CD4-positive, alpha-beta T cell treated with Interleukin-17A for 1 hour (primary cell): ENCODE measurements around the gene CBX5.

Experiments
- DNase-seq: peaks from one replicate; pipeline ENCODE4 v3.0.0-alpha.2; 2020

The CBX5 gene

DNA sequence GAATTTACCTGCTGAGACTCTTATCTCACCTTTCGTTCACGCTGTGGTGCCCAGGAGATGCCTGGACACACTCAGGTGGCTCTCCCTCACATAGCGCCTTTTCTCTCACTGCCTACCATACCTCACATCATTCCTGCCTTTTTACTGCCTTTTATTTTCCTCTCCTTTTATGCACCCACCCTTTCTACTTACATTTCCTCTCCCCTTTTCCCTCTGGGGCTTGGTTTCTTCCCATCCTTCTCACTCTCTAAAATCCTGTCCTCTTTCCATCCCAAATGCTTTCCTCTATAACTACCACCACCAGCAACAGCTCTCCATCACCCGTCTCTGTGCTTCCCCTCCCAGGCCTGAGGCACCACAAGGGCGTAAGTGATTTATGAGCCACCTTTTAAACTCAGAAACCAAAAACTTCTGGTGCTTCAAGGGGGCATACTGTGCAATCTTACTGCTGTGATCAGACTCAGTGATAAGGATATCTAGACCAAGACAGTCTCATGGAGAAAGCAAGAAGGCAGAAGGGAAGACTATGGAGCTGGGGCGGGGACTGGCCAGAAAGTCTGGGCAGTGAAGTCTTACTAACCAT is 58.4 kb downstream of the CBX5 start:
- DNase-seq, result no peak

DNA sequence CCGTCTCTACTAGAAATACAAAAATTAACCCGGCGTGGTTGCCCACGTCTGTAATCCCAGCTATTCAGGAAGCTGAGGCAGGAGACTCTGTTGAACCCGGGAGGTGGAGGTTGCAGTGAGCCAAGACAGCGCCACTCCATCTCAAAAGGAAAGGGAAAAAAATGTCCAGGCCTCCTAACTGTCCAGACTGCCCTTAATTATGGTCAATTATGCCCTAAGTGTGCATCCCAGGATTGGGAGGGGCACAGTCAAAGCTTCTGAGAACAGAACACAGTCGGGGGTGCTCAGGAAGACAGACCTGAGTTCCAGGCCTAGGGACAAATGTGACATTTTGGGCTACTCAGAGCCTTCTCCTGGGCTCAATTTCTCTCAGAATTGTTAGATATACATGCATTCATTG is 59.4 kb downstream of the CBX5 start:
- DNase-seq, result no peak

DNA sequence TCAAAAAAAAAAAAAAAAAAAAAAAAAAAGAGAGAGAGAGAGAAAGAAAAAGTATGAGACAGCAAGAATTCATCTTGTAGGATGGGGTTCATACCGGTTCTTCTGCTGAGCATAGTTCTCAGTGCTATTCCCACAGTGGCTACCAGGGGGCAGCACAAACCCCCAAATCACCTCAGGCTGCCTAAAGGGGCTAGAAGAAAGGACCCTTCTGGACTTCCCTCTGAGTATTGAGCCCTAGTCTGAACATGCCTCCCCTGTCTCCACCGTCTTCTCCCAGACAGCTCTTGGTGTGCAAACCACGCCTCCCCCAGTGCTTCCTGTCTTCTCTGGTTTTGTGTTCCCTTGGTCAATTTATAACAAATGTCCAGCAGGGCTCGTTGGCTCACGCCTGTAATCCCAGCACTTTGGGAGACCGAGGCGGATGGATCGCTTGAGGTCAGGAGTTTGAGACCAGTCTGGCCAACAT is 59.8 kb downstream of the CBX5 start:
- peak; percentile 69 for DNase-seq

DNA sequence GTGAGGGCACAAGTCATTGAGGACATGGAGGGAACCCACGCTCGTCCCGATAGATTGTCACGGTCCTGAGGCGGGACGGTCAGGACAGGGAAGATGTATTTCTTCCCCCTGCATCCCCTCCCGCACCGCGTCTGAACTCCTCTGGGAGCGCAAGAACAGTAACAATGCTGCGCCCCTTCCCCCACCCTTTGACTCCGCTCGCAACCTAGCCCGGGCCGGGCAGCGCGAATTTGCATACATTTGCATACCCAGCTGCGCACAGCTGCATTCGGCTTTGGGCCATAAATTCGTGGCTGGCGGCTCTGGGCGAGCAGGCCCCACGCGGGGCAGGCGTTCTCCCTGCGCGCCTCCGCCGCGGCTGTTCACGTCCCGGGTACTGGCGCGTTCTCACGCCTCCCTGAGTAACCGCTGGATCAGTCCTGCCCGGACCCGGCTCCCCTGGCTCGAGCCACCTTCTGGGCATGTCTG is 62.1 kb downstream of the CBX5 start:
- DNase-seq, result no peak

DNA sequence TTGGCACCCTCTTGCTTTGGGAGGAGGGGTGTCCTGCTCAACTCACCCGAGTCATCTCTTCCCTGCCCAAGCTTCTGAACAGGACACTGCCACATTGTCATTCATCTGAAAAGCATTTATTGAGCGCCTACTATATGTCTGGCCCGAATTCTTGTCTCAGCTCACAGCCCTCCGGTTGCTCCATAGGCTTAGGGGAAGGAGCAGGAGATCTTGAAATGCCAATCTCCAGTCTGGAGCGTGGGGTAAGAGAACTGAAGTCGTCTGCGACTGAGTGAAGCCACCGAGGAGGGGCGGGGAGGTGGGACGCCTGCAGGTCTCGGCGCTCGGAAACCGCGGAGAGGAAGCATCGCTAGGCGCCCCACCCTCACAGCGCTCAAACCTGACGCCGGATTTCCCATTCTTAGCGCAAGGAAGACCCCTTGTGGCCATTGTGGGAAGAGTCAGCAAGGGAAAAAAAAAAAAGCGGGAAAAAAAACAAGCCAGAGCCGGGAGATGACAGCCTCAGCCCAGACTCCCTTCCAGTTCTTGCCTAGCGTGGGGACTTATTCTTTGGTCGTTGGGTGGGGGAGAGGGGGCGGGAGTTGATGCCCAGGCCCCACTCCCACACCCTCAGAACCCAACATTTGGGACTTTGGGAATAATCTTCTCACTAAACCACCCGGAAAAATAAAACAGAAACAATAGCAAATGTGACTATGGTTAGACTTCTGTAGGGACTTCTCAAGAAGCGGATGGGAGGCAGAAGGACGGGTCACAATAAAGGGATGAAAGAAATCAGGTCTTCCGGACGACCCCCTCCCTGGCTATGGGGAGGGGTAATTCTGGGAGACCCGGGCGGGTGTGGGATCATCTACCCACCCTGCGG is 62.9 kb downstream of the CBX5 start:
- DNase-seq, result peak; percentile 86

DNA sequence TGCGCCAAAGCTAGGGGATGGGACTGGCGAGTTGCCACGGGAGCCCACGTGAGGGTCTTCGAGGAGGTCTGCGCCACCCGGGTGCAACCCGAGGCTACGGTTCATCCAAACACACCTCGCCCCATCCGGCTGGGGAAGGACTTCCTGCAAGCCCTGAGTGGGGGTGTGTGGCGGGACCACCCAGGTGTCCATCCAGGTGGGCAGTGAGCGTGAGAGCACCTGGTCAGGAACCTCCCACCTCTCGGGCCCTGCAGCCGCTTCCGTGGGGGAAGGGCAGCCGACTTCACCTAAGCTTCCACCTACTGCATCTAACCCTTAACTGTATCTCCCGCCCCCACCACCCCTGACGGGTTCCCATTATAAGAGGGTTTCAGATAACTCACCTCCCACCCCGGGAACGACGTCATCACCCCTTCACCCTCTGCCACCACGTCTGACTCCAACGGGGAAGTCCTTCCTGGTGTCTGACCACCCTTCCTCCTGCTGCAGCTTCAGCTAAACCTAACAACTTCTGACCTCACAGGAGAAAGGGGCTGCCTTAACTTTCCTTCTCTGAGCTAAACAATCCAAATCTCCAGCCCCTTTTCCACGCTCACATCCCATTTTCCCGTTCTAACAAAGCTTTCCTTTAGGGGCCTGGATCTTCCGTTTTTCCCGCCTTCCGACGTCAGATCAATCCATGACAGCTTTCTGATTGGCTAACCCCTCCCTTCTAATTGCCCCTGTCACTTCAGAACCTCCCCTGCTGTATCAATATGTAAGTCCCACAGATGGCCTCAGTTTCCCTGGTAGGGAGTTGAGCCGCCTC is 63.7 kb downstream of the CBX5 start:
- peak; percentile 52 for DNase-seq

DNA sequence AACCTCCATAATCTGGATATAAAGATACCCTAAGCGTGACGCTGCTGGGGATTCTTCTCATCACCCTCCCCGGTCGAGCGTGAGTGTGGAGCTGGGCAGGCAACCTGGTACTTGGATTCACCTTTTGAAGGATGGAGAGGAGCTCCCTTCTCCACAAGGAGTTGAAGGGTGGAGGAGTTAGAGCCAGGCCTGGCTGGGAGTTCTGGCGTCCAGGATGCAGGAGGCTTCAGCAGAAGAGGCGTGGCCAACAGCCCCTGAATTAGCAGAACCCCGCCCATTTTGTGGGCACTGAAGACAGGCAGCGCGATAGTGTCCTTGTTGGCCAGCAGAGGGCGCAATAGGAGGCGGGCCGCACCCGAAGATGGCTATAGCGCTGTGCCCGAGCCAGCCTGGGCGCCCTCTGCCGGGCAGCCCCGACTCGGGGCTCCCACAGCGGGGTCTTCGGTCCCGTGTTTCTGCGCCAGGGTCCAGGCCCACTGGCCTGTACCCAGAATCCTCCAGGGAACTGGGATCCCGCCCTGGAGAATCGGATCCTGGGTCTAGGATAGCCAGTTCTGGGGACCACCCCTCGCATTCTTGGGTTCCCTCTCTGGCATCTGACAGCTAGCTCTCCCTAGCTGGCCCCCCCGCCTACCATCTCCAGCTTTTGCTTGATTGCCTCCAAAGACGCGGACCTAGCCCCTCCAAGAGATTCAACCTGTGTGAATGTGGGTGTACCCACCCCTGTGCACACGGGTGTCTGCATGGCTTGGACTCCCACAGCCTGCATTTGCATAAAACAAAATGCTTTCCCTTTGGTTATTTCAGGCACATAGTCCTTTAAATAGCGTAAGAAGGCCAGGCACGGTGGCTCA is 65.1 kb downstream of the CBX5 start:
- peak; percentile 94 for DNase-seq

DNA sequence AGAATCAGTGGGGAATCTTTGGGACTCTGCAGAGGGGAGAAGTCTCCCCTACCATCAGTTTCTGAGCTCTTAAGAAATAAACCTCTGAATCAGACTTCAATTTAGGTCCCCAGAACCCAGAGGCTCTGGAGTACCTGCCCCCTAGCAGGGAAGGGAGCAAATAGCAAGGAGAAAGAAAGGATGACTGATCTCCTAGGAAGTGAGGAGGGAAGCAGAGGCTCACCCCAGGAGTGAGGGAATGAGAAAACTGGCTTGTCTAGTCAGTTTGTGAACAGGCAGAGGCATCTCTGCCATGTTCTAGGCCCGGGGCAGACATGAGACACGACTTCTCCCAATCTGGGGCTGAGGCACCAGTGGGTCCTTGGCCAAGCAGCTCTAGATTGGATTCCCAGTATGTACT is 66.8 kb downstream of the CBX5 start:
- DNase-seq, result no peak

DNA sequence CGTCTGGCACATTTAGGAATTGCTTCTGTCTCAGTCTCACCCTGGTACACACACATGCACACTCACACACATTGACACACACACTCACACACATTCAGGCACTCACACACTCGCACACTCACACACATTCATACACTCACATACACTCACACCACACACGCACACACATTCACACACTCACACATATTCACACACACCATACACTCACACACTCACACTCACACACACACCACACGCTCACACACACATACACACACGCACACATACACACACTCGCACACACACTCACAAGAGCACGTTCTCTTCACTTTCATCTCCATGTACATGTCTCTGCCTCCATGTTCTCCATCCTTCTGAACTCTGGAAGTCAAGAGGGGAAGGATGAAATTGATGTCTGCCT is 68.0 kb downstream of the CBX5 start:
- no peak for DNase-seq

DNA sequence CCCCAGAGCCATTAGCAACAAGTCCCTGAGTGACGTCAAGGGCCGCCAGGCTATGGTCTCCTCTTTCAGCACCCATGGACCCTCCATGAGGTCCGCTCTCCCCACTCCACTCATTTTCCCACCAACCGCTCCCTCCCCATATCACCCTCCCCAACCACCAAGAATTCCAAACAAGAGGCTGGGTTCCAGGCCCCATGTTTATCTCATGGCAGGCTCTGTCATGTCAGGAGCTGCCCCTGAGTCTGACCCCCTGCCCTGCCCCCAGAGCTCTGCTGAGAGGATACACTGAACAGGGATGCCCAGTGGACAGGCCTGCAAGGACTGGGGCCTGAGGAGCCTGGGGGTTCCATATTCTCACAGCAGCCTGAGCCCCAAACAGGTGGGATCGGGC is 69.5 kb downstream of the CBX5 start:
- no peak for DNase-seq

DNA sequence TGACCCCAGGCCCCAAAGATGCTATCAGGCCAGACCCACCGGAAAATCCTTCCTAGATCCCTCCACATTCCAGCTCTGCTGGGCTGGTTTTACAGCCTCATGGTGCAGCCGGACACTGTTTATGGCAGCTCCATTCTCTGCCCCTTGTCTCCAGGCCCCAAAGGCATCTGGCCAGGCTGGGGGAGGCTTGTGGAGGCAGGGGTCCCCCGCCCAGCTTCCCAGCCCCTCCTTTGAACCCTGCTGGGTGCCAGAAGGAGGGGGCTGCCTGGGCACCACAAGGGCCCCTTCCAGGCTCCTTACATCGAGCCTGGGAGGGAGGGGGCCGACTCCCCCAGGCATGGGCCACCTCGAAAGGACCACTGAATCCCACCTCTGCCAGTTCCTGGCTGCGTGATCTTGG is 71.3 kb downstream of the CBX5 start:
- no peak for DNase-seq

DNA sequence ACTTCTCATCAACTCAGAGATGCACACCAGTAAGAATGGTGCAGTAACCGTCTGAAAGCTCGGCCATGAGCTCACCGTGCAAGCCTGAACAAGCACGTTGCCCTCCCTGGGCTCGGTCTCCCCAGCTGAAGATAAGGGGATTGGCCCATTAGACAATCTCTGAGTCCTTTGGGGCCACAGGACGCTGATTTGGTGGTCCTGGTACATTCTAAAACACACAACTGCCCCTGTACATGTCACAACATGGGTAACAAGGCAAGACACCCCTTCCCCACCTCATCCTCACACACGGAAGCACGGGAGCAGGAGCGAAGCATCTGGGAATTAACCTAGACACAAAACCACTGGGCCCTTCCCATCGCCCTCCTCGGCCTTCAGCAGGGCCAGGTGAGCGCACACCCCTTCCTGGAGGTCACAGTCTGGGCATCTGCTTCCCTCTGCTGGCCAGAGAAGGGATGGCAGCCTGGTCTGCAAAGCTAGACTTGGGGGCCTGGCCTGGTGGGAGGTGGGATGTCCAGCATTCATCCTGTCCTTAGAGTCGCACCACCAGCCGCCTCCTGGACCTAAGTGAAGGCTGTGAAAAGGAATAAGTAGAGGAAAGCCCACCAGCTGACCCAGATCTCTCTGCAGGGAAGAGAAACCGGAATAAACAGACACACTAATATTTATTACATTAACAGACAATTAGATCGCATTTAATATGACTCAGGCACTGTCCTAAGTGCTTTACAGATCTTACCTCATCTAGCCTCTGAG is 72.2 kb downstream of the CBX5 start:
- DNase-seq, result peak; percentile 76

DNA sequence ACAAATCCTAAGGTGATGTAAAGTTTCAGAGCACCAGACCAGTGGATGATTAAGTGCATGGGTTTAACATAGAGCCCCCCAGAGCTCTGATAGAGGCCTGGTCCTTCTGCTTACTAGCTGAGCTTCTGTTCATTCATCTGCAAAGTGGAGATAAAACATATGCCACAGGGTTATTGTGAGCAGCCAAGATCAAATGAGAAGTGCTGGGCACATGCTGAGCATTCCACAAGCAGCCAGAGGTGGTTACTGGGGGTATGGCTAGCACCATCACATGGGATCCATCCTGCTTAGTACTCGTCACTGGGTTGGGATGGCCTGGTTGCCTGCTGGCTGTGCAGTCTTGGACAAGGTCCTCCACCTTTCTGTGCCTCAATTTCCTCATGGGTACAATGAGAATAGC is 73.1 kb downstream of the CBX5 start:
- DNase-seq, result no peak

DNA sequence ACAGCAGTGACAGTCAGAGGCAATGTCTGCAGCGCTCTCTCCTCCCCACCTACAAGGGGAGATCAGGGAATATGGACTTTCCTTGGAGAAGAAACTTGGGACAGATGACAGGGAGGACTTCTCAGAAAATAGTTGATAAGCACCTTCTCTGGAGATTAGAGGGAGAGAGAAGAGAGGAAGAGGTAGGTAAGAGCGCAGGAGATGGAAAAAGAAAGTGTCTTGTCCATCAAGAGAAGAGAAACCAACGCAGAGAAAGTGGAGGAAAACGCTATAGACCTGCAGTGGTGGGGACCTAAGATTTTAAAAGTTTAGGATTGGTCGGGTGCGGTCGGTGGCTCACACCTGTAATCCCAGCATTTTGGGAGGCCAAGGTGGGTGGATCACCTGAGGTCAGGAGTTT is 75.6 kb downstream of the CBX5 start:
- no peak for DNase-seq

DNA sequence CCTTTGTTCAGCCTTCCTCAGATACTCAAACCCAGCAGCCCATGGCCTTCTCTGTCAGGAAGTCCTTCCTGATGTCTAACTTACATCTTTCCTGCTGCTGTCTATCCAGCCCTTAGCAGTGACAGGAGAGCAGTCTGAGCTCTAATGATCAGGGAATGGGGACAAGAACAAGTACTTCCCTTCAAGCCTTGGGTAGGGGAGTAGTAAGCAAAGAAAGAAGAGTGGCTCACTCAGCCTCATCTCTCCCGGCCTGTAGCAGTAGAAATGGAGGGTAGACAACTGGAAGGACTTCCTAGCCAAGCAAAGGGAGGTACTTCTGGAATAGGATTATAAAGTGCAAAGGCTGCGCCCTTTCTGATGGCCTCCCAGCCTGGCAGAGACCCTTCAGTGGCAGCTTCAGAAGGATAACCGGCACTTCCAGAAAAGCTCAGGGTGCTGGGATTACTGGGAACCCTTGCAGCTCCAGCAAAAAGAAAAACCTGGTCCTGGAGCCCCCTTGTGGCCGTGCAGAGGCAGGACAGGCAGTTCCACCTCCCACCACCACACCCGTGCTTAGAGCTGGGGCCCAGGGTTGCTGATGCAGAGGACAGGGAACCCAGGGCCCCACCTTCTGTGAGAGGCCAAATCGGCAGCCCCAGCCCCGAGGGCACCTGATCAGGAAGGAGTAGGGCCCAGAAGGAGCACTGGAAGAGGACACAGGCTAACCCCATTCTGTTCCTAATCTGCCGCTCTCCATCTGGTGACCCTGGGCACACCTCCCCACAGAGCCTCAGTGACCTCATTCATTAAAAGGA is 78.7 kb downstream of the CBX5 start:
- DNase-seq, result peak; percentile 76

DNA sequence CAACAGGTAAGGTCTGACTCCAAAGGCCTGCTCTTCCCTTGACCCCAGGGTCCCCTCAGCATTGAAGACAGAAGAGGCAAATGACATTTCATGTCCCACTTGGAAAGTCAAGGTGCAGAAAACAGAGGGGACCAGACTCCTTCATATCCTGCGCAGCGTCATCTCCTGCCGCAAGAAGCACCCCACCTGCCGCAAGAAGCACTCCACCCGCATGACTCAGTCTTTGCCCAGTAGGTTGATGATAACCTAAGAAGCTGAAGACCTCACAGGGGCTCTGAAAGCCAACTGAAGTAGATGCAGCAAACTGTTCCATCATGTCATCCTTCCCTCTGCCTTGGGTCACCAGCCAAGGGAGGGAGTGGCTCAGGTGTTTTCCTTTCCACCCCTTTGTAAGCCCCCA is 79.5 kb downstream of the CBX5 start:
- no peak for DNase-seq

DNA sequence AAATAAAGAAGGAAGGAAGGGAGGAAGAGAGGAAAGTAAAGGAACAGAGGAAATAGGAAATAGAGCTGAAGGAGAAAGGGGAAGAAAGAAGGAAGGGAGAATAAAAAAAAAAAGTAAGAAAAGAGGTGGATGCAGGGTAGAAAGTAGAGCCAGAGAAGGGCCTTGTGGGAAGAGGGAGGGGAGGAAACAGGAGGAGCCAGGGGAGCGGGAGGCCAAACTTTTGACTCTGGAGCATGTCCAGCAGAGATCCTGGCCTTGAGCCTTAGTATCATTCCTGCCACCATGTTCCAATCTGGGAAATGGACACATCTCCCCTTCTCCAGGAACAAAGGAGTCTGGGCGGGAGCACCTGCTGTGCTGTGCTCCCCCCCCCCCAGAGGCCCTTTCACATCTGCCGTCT is 80.0 kb downstream of the CBX5 start:
- no peak for DNase-seq

DNA sequence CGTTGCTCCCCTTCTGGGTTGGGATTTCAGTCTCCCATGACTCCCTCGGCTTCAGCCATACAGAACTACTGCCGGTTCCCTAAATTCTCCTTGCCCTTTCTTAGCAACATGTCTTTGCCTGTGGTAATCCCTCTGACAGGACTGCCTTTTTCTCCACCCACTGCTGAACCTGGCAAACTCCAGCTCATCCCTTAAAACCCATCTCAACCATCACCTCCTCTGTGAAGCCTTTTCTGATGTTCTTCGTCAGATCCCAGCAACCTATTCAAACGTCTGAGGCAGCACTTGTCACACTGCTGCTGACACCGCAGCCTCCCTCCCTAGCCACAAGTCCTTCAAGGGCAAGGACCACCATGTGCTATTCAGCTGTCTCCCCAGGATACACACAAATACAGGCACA is 80.9 kb downstream of the CBX5 start:
- DNase-seq, result no peak

DNA sequence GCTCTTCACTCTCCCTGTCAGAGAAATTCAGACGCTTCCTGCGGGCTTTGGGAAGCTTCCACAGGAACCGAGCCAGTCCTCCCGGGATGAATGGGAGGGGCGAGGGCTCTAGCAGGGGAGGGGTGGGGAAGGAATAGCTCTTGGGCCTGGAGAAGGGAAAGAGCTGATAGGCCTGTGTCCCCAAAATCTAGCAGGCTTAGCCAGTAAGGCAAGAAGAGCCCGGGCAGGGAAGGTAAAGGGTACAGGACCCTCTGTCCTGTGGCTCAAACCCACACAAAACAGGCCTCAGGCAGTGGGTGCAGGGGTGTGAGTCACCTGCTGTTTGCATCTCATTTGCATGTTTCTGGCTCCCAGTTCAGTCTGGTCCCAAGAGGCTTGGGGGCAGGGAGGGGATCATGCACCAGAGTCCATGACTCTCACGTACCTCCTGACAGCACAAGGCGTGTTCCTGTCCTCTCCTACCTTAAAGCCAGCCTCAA is 82.5 kb downstream of the CBX5 start:
- DNase-seq, result no peak

DNA sequence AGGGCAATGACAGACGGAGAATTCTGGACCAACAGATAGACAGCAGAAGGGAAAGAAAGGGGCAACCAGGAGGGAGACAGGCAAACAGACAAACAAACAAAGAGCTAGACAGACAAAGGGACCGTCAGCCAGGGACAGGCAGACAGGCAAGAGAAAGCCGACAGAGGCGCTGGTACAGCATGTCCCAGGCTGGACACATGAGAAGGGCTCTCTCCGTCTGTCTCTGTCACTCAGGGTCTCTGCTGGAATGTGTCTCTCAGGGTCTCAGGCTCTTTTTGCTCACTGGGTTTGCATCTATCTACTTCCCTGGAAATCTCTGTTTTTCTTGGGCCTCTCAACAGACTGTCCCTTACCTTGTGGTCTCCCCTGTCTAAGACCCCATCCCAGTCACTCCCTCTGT is 82.9 kb downstream of the CBX5 start:
- DNase-seq, result no peak

DNA sequence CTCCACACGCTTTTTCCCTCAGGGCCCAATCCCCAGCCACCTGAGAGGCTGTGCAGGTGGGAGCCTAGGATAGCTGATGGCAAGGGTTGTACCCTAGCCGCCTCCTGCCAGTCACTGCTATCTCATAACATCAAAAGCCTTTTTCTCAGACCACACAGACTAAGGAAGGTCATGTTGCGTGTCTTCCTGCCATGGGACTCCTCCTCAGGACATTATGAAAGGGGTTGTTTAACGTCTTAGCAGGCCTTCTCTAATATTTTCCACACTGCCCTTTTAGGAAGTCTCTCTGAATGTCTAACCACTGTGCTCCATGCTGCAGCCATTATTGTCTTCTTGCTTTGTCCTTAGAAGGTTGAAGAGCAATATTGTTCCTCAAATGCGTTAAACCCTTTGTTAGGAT is 83.5 kb downstream of the CBX5 start:
- no peak for DNase-seq
